ENCODE results near the gene CD72.
A peak's percentile ranks its signal among the peaks of the same experiment; 100 is the strongest.

CD72 gene

DNA sequence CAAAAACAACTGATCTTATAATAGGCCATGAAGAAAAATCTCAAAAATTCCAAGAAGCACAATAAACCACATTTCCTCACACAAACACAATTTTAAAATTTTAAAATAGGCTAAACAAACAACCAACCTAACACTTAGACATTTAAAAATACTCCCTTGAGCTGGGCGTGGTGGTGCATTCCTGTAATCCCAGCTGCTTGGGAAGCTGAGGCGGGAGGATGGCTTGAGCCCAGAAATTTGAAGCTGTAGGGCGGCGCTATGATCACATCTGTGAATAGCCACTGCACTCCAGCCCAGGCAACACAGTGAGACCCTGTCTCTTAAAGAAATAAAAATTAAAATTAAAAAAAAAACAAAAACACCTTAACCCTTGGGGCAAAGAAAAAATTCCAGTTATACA, 50.0 kb downstream of the CD72 start:
- H3K9me3 ChIP-seq (ENCODE audit: control insufficient read depth, low read length): no peaks in the 10 kb centered on the region
- H3K27ac ChIP-seq (ENCODE audit: insufficient read depth, low read depth, low read length, poor library complexity, severe bottlenecking): no peak overlapping the region
- H3K27me3 ChIP-seq (ENCODE audit: control insufficient read depth, insufficient read depth, low read length, poor library complexity, severe bottlenecking): no peaks in the 10 kb centered on the region
- WGBS, 2 experiments: 94 to 95% methylated on average over 4 of the region's 4 CpGs
- peaks cover 3% of the 10 kb centered on the region for H3K4me1 ChIP-seq (ENCODE audit: control insufficient read depth, insufficient read depth, low read length)
- no peaks in the 10 kb centered on the region for H3K36me3 ChIP-seq (ENCODE audit: control insufficient read depth, insufficient read depth, low read length)
- no peak overlapping the region for H3K4me3 ChIP-seq (ENCODE audit: insufficient read depth, low read depth, low read length)

DNA sequence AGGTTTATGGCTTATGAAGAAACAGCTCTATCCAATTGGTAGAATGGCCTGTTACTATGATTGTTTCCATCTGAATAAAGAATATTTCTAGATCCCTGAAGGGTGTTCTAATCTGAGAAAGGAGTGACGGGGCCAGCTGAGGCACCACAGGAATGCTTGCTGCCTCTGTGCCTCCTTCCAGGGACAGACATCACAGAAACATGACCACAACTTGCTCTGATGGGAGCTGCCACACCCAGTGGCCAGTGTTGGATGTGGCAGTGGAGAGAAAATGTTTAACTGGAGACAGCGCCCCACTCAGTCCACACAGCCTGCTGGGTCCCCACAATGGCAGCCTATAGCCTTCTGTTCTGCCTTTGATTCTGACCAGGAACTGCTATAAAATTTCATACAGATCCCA, 51.8 kb downstream of the CD72 start:
- Histone ChIP-seq H3K9me3 (ENCODE audit: control insufficient read depth, low read length) (no peaks in the 10 kb centered on the region), H3K4me3 (ENCODE audit: insufficient read depth, low read depth, low read length) (no peak overlapping the region), H3K4me1 (ENCODE audit: control insufficient read depth, insufficient read depth, low read length) (peaks cover 3% of the 10 kb centered on the region), H3K27me3 (ENCODE audit: control insufficient read depth, insufficient read depth, low read length, poor library complexity, severe bottlenecking) (no peaks in the 10 kb centered on the region), H3K36me3 (ENCODE audit: control insufficient read depth, insufficient read depth, low read length) (no peaks in the 10 kb centered on the region), H3K27ac (ENCODE audit: insufficient read depth, low read depth, low read length, poor library complexity, severe bottlenecking) (no peak overlapping the region)
- 93% methylated on average over 2 of the region's 2 CpGs for WGBS, 2 experiments

DNA sequence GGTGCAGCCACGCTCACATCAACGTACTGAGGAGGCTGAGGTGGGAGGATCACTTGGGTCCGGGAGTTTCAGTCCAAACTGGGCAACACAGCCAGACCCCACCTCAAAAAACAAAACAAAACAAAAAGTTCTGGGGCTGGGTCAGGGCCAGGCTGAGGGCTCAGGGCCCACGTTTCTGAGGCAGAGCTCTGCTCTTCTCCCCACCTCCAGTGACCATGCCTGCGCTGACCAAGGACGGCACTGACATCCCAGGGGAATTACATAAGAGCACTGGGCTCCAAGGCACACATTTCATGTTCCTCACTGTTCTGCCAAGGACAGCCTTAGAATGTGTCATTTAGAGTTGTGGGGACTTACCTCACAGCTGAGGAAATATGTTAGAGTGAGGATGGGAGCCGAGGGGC, 53.6 kb downstream of the CD72 start:
- H3K4me1 ChIP-seq (ENCODE audit: control insufficient read depth, insufficient read depth, low read length): peaks cover 3% of the 10 kb centered on the region
- WGBS, 2 experiments: 93 to 94% methylated on average over 7 of the region's 7 CpGs
- no peaks in the 10 kb centered on the region for H3K36me3 ChIP-seq (ENCODE audit: control insufficient read depth, insufficient read depth, low read length)
- H3K4me3 ChIP-seq (ENCODE audit: insufficient read depth, low read depth, low read length): no peak overlapping the region
- no peaks in the 10 kb centered on the region for H3K9me3 ChIP-seq (ENCODE audit: control insufficient read depth, low read length)
- H3K27me3 ChIP-seq (ENCODE audit: control insufficient read depth, insufficient read depth, low read length, poor library complexity, severe bottlenecking): no peaks in the 10 kb centered on the region
- no peak overlapping the region for H3K27ac ChIP-seq (ENCODE audit: insufficient read depth, low read depth, low read length, poor library complexity, severe bottlenecking)

DNA sequence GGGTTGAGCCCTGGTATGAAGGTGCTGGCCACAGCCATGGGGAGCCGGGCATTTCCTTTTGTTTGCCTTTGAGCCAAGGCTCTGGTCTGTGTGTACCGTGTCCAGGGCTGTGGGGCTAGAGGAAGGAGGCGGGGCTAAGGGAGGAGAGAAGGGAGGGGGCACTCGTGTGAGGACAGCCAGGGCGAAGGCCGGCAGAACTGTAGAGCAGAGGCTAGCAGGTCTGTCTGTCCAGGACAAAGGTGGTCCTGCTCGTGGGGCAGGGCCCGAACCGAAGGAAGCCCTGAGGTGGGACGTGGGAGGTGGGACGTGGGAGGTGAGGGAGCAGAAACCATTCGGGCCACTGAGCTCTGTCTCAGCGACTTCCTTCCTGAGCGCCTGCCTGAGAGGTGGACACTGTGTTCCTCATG, 54.4 kb downstream of the CD72 start:
- H3K4me3 ChIP-seq (ENCODE audit: insufficient read depth, low read depth, low read length): no peak overlapping the region
- peak overlapping the region; percentile 22 for H3K27ac ChIP-seq (ENCODE audit: insufficient read depth, low read depth, low read length, poor library complexity, severe bottlenecking)
- H3K36me3 ChIP-seq (ENCODE audit: control insufficient read depth, insufficient read depth, low read length): no peaks in the 10 kb centered on the region
- WGBS, 2 experiments: 65% methylated on average over 14 of the region's 14 CpGs
- no peaks in the 10 kb centered on the region for H3K27me3 ChIP-seq (ENCODE audit: control insufficient read depth, insufficient read depth, low read length, poor library complexity, severe bottlenecking)
- peaks cover 3% of the 10 kb centered on the region for H3K4me1 ChIP-seq (ENCODE audit: control insufficient read depth, insufficient read depth, low read length)
- H3K9me3 ChIP-seq (ENCODE audit: control insufficient read depth, low read length): no peaks in the 10 kb centered on the region

DNA sequence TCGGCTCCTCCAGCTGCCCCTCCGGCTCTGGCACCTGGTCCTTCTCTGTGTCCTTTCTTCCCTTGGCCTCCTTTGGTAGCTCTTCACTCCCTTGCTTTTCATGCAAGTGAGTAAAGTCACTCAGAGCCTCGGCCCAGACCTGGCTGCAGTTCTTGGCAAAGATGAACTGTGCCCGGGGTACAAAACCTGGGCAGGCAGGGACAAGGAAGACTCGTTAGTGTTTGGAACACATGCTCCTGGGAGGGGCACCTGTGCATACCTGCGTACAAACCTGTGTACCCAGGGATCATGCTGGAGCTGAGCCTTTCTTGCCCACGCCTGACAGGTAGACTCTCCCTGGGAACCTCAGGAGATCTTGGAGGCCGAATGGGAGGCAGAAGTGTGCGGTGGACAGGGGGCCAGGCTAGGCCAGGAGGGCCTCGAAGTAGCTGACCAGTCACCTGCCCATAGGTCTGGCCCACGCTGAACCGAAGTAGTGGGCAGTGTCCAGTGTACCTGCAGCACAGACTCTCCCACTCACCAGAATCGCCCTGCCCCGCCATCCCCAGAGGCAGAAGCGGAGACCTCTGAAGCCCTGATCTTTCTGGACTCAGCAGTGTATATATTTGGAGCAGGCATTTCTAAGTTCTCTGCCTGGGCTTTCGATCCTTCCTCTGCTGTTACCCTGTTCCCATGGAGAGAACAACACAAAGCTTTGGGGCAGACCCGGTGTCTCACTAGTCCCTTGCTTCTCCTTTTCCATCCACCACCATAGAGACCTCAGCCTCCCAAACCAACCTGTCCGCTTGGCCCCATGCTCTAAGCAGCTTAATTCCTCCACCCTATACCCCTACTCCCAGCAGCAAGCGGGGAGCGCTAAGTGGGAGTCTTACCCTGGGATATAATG, 55.1 kb downstream of the CD72 start:
- 92 to 93% methylated on average over 20 of the region's 20 CpGs for WGBS, 2 experiments
- Histone ChIP-seq H3K9me3 (ENCODE audit: control insufficient read depth, low read length) (no peaks in the 10 kb centered on the region), H3K4me3 (ENCODE audit: insufficient read depth, low read depth, low read length) (no peak overlapping the region), H3K27me3 (ENCODE audit: control insufficient read depth, insufficient read depth, low read length, poor library complexity, severe bottlenecking) (no peaks in the 10 kb centered on the region), H3K27ac (ENCODE audit: insufficient read depth, low read depth, low read length, poor library complexity, severe bottlenecking) (peak overlapping the region; percentile 22), H3K4me1 (ENCODE audit: control insufficient read depth, insufficient read depth, low read length) (peaks cover 3% of the 10 kb centered on the region), H3K36me3 (ENCODE audit: control insufficient read depth, insufficient read depth, low read length) (no peaks in the 10 kb centered on the region)

DNA sequence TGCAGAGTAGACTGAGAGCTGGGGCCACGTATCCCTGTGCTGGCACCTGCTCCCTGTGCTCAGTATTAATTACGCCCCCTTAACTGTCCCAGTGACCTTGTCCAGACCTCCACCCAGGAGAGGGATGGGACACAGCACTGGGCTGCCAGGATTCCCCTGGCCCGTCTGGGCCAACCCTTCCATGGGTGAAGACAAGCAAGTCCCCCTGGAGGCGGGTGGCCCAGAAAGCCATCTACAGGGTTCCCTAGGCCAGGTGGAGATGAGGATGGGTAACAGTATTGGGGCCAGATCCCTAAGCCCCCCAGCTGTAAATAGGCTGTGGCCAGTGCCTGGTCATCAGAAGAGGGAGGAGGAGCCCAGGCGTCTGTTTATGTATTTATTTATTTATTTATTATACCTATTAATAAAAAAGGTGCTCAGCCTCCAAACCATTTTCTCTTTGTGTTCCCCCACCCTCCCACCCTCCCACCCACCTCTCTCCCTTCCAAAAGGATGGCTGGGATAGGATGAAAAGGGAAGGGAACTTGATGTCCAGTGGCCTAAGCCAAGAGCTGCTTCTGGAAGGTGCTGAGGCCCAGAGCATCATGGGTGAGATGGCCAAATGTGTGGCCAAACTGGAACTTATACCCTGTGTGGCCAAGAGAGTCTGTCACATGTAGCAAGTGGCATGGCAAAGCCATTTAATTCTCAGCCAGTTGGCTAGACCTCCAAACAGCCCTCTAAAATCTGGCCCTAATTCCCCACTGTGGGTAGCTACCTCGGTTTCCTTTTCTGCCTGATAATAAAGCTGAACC, 56.5 kb downstream of the CD72 start:
- Histone ChIP-seq H3K36me3 (ENCODE audit: control insufficient read depth, insufficient read depth, low read length) (no peaks in the 10 kb centered on the region), H3K4me1 (ENCODE audit: control insufficient read depth, insufficient read depth, low read length) (peaks cover 3% of the 10 kb centered on the region), H3K9me3 (ENCODE audit: control insufficient read depth, low read length) (no peaks in the 10 kb centered on the region), H3K27ac (ENCODE audit: insufficient read depth, low read depth, low read length, poor library complexity, severe bottlenecking) (no peak overlapping the region), H3K27me3 (ENCODE audit: control insufficient read depth, insufficient read depth, low read length, poor library complexity, severe bottlenecking) (no peaks in the 10 kb centered on the region), H3K4me3 (ENCODE audit: insufficient read depth, low read depth, low read length) (no peak overlapping the region)
- WGBS, 2 experiments: 83% methylated on average over 5 of the region's 6 CpGs

DNA sequence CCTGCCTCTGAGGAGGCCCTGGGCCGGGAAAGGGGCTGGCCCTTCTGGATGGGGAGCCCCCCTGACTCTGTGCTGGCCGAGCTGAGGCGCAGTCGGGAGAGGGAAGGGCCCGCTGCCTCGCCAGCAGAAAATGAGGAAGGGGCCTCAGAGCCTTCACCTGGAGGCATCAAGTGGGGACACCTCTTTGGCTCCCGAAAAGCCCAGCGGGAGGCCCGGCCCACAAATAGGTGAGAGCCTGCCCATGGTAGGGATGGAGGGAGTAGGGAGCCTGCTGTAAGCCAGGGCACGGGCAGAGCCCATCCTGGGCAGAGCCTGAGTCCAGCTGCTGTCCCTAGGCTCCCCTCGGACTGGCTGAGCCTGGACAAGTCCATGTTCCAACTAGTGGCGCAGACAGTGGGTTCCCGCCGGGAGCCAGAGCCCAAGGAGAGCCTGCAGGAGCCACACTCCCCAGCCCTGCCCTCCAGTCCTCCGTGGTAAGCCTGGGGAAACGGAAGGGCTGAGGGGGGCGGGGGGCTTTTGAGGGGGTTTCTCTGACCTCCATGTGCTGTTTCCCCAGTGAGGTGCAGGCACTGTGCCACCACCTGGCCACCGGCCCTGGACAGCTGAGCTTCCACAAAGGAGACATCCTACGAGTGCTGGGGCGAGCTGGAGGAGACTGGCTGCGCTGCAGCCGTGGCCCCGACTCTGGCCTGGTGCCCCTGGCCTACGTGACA, 57.4 kb downstream of the CD72 start:
- Histone ChIP-seq H3K9me3 (ENCODE audit: control insufficient read depth, low read length) (no peaks in the 10 kb centered on the region), H3K27ac (ENCODE audit: insufficient read depth, low read depth, low read length, poor library complexity, severe bottlenecking) (no peak overlapping the region), H3K36me3 (ENCODE audit: control insufficient read depth, insufficient read depth, low read length) (no peaks in the 10 kb centered on the region), H3K4me1 (ENCODE audit: control insufficient read depth, insufficient read depth, low read length) (peaks cover 3% of the 10 kb centered on the region), H3K27me3 (ENCODE audit: control insufficient read depth, insufficient read depth, low read length, poor library complexity, severe bottlenecking) (no peaks in the 10 kb centered on the region), H3K4me3 (ENCODE audit: insufficient read depth, low read depth, low read length) (no peak overlapping the region)
- 92 to 94% methylated on average over 24 of the region's 24 CpGs for WGBS, 2 experiments
